ENCODE measurements around the gene SDC1. TPM values are rescaled to one million over a fixed set of nuclear protein-coding genes. Genes with fewer than 3 reads are reported as not detected.

SDC1 gene
- polyA plus RNA-seq, 1 experiment = 42.0 TPM

DNA sequence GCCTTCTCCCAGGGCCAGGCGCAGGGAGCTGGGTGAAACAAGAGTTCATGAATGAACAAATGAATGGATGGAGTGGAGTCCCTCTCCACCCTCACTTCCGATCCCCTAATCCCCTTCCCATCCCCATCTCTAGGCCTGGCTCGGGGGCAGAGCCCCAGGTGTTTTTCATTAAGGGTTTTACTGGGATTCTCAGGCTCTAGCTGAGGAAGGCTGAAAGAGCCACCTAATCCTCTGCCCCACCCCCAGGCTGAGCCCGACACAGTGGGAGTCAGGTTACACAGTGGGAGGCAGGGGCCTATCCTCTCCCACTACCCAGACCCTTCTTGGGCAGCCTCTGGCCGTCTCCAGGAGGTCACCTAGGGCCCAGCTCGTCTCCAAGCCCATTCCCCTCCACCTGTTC lies 36.1 kb downstream of the SDC1 start:
- CTCF ChIA-PET = interaction anchor here (1.0 to 3.0 kb wide), 5 partner anchors 8 to 59 kb away, joined by 3 to 13 read pairs (median 4); no protein-coding TSS in a partner anchor
- TF ChIP-seq, protein P1, sequence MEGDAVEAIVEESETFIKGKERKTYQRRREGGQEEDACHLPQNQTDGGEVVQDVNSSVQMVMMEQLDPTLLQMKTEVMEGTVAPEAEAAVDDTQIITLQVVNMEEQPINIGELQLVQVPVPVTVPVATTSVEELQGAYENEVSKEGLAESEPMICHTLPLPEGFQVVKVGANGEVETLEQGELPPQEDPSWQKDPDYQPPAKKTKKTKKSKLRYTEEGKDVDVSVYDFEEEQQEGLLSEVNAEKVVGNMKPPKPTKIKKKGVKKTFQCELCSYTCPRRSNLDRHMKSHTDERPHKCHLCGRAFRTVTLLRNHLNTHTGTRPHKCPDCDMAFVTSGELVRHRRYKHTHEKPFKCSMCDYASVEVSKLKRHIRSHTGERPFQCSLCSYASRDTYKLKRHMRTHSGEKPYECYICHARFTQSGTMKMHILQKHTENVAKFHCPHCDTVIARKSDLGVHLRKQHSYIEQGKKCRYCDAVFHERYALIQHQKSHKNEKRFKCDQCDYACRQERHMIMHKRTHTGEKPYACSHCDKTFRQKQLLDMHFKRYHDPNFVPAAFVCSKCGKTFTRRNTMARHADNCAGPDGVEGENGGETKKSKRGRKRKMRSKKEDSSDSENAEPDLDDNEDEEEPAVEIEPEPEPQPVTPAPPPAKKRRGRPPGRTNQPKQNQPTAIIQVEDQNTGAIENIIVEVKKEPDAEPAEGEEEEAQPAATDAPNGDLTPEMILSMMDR (IDR thresholded peaks at IDR 0.05; ENCODE audit: insufficient read depth, low read depth, low read length) = no peak
- no peak overlapping the region for H3K4me3 ChIP-seq (ENCODE audit: low read depth, low read length)
- H3K27me3 ChIP-seq (ENCODE audit: control insufficient read depth, insufficient read depth, low read length) = no peaks in the 10 kb centered on the region
- POLR2A ChIA-PET = no interaction called here
- DNase-seq (ENCODE audit: low read depth) = no peak
- H3K36me3 ChIP-seq (ENCODE audit: control insufficient read depth, insufficient read depth, low read length) = no peaks in the 10 kb centered on the region

DNA sequence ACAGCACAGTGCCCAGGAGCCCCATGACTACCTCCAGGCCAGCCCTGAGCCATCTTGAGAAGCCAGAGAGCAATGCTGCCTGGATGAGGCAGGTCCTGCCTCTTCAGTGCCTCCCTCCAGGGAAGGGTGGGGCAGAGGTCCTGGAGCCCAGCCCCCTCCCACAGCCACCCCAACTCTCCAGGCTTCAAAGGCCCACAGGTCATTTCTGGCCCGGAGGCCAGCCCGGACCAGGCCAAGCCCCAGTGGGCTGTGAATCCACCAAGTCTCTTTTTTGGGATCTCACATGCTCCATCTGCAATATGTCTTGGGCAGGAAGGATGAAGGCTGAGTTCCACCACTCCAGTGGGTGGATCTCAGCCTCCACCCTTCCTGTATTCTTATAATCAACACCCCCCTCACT lies 36.7 kb downstream of the SDC1 start:
- ChIA-PET POLR2A (no interaction called here), CTCF (interaction anchor here (2.1 kb wide), 1 partner anchor 10 kb away, joined by 7 read pairs; no protein-coding TSS in a partner anchor)
- no peak for DNase-seq (ENCODE audit: low read depth)
- TF ChIP-seq, protein P1 (IDR thresholded peaks at IDR 0.05; ENCODE audit: insufficient read depth, low read depth, low read length) = no peak
- Histone ChIP-seq H3K4me3 (ENCODE audit: low read depth, low read length) (no peak overlapping the region), H3K36me3 (ENCODE audit: control insufficient read depth, insufficient read depth, low read length) (no peaks in the 10 kb centered on the region), H3K27me3 (ENCODE audit: control insufficient read depth, insufficient read depth, low read length) (no peaks in the 10 kb centered on the region)

DNA sequence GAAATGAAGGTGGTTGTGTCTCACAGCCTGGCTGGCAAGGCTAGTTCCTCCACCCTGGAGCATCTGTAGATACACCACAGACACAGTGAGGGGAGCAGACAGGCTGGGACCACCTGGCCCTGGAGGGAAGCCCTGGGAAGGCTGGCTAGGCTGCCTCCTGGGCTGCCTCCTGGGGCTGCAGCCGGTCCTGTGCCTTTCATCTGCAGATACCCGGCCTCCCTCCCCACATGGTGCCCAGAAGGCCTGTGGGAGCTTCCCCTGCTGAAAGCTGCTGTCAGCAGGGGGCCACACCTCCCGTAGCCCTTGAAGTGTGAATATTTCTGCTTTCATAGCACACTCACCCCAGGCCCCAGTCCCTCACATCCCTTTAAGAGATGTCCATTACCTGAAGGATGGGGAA lies 37.6 kb downstream of the SDC1 start:
- no peaks in the 10 kb centered on the region for H3K27me3 ChIP-seq (ENCODE audit: control insufficient read depth, insufficient read depth, low read length)
- DNase-seq (ENCODE audit: low read depth) = no peak
- TF ChIP-seq, protein P1 (IDR thresholded peaks at IDR 0.05; ENCODE audit: insufficient read depth, low read depth, low read length) = no peak
- CTCF ChIA-PET = no interaction called here
- no peak overlapping the region for H3K4me3 ChIP-seq (ENCODE audit: low read depth, low read length)
- POLR2A ChIA-PET = no interaction called here
- no peaks in the 10 kb centered on the region for H3K36me3 ChIP-seq (ENCODE audit: control insufficient read depth, insufficient read depth, low read length)

DNA sequence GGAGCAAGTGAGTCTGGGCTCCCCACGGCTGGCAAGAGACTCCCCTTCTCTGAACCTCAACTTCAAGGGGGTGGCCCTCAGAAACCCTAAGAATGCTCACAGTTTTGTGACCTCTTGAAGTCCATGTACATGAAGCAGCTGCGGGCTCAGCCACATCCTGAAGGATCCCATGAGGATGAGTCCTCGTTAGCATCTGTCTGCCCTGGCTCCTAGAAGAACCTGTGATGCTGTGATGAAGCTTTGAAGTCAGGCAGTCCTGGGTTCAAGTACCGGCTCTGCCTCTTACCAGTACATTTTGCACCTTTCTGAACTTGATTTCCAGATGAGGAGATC lies 38.1 kb downstream of the SDC1 start:
- no peak overlapping the region for H3K4me3 ChIP-seq (ENCODE audit: low read depth, low read length)
- ChIA-PET CTCF (interaction anchor here (1.2 kb wide), 1 partner anchor 10 kb away, joined by 3 read pairs; no protein-coding TSS in a partner anchor), POLR2A (no interaction called here)
- TF ChIP-seq, protein P1 (IDR thresholded peaks at IDR 0.05; ENCODE audit: insufficient read depth, low read depth, low read length) = no peak
- no peak for DNase-seq (ENCODE audit: low read depth)
- H3K27me3 ChIP-seq (ENCODE audit: control insufficient read depth, insufficient read depth, low read length) = no peaks in the 10 kb centered on the region
- no peaks in the 10 kb centered on the region for H3K36me3 ChIP-seq (ENCODE audit: control insufficient read depth, insufficient read depth, low read length)

DNA sequence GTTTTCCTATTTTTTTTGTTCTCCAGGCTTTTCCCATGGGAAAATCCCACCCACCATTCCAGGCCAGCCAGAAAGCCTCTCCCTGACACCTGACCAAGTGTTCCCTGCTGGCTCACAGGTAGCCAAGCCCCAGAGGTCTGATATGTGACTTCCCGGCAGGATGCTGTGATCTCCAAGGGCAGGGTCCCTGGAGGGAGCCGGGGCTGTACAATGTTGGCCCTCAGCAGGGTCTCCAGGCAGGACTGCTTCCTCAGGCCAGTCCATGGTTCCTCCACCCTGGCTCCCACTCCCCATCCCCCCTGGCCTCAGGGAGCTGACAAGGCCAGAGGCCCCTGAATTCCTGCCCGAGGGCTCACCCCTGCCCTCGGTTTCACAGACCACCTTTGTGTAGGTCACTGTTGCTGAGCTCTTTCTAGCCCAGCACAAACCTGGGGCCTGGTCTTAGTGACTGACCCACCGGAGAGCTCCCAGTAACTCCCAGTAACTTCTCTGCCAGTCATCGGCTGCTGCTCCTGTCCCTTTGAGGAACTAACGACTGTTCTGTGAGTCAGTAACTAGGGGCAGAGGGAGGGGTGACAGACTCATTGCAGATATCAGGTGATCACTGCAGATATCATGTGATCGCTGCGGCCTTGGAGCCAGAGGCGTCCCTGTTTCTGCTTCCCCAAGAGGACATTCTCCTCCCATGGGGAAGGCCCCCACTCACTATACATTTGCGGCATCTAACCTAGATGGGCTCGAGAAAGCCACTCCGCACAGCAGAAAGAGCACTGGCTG lies 38.7 kb downstream of the SDC1 start:
- Histone ChIP-seq H3K4me3 (ENCODE audit: low read depth, low read length) (no peak overlapping the region), H3K27me3 (ENCODE audit: control insufficient read depth, insufficient read depth, low read length) (no peaks in the 10 kb centered on the region), H3K36me3 (ENCODE audit: control insufficient read depth, insufficient read depth, low read length) (no peaks in the 10 kb centered on the region)
- TF ChIP-seq, protein P1 (IDR thresholded peaks at IDR 0.05; ENCODE audit: insufficient read depth, low read depth, low read length) = no peak
- no peak for DNase-seq (ENCODE audit: low read depth)
- POLR2A ChIA-PET = interaction anchor here (1.0 kb wide), 1 partner anchor 35 kb away, joined by 3 read pairs; no protein-coding TSS in a partner anchor
- CTCF ChIA-PET = interaction anchor here (0.7 to 1.2 kb wide), 3 partner anchors 10 to 51 kb away, joined by 3 to 4 read pairs (median 4); no protein-coding TSS in a partner anchor
